Stimulated activated CD8-positive, alpha-beta memory T cell treated with anti-CD3 and anti-CD28 coated beads, Interleukin-4, amount 100 ng/mL, for 24 hours (primary cell): Measurements from ENCODE around the gene GALNT9.
"Not testable (repeated sequence)": the region's sequence is repeated elsewhere in the genome, so short reads cannot be mapped to it uniquely, and the experiment has no call there.

Source experiments
- DNase-seq: peaks from one replicate; pipeline ENCODE4 v3.0.0-alpha.2; 2020; ENCODE audit warnings: low read depth

GALNT9 gene

GRCh38 chr12:132230381-132230780 lies 99.0 kb downstream of the GALNT9 start:
- no peak for DNase-seq

DNA sequence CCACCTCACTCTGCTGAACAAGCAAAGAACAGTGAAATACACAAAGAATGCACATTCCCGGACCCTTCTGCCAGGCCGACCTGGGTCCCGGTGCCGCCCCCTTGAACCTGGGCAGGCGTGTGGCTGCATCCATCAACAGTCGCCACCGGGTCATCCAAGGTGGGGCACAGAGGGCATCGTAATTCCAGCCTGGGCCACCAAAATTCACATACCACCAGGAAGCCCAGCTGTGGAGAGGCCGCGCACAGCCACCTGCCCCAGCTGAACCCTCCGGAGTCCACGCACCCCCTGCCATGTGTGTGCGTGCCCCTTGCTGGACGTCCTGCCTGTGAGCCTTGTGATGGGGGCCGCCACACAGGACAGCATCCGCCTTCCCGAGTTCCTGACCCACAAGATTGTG lies 99.5 kb downstream of the GALNT9 start:
- no peak for DNase-seq

DNA sequence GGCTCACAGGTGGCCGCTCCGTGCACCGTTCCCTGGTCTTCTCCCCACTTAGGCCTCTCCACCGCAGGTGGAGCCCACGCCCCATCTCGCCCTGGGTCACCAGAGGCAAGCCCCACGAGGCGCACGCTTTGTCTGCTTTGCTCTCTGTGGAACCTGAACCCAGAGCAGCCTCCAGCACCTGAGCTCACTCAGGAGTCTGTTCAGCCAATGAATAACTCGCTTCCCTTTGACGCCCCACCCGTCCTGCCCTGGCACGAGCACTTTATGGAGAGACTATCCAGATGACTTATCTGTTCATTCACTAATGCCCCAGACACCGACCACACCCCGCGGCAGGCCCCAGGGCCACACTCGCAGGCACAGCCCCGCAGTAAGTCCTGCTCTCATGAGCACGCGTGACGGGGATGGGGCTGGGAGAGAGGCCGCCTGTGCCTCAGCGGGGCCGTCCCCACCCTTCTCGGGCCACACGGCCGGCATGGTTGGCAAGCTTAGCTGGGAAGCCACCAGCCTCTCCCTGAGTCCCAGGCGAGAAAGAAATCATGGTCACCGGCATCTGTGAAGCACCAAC lies 100.1 kb downstream of the GALNT9 start:
- no peak for DNase-seq

GRCh38 chr12:132228476-132229192 lies 100.8 kb downstream of the GALNT9 start:
- no peak for DNase-seq

DNA sequence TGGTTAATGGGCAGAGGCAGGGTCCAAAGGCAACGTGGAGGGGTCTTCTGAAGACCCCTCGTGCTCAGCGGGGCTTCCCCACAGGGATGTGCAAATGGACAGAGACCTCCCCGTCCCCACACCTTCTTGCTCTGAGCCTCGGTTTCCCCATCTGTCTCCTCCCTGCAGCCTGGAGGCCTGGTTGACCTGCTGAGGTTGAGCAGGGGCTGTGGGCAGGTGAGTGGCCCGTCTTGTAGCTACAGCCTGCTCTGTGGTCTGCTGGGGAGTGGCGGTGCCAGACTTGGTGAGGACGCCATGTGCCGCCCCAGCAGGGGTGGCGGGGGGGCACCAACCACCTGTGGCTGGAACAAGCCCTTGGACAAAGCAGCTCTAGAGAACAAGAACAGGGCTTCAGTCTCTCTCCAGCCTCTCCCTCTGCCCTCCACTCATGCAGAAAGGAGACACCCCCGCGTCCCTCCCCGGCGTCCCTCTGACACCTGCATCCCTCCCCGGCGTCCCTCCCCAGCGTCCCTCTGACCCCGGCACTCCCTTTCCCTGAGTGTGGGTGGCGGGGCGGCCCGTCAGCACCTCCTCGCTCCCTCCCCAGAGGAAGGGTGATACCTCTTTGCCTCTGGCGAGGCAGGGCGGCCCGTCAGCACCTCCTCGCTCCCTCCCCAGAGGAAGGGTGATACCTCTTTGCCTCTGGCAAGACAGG lies 101.5 kb downstream of the GALNT9 start:
- DNase-seq, result no peak

GRCh38 chr12:132227118-132227517 lies 102.3 kb downstream of the GALNT9 start:
- no peak for DNase-seq

DNA sequence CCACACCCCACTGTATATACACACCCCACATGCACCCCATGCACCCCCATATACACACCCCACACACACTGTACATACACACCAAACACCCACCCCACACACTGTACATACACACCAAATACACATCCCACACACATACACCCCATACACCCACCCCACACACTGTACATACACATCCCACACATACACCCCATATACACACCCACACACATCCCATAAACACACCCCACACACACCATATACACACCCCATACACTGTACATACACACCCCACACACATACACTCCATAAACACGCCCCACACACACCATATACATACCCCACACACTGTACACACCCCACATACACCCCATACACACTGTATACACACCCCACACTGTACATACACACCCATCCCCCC lies 102.8 kb downstream of the GALNT9 start:
- no peak for DNase-seq

DNA sequence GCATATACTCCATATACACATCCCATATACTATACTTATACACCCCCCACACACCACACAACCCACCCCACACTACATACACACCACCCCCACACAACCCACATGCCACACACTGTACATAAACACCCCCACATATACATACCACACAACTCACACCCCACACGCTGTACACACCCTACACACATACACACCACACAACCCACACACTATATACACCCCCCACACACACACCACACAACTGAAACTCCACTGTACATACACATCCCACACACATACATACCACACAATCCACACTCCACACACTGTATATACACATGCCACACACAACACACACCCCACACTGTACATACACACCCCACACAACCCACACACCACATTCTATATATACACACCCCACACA lies 104.2 kb downstream of the GALNT9 start:
- DNase-seq, result no peak

- no peak for DNase-seq
Observed at GRCh38 chr12:132224484-132224883, 104.9 kb downstream of the GALNT9 start.

DNA sequence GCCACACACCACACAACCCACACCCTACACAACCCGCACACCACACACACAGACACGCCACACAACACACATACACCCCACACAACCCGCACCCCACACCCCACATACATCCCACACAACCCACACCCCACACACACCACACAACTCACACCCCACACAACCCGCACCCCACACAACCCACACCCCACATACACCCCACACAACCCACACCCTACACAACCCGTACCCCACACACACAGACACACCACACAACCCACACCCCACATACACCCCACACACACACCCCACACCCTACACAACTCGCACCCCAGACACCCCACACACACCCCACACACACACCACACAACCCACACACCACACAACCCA lies 106.6 kb downstream of the GALNT9 start:
- DNase-seq, result no peak

GRCh38 chr12:132222096-132222807 lies 107.1 kb downstream of the GALNT9 start:
- no peak for DNase-seq

DNA sequence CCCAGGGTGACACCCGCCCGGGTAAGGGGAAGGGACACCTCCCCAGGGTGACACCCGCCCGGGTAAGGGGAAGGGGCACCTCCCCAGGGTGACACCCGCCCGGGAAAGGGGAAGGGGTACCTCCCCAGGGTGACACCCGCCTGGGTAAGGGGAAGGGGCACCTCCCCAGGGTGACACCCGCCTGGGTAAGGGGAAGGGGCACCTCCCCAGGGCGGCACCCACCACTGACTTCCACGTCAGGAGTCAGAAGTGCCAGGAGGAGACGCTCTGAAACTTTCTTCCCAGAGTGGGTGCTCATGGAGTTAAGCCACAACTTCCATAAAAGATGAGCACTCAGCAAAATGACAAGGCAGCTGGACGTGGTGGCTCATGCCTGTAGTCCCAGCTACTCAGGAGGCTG lies 109.6 kb downstream of the GALNT9 start:
- DNase-seq, result not testable (repeated sequence)

DNA sequence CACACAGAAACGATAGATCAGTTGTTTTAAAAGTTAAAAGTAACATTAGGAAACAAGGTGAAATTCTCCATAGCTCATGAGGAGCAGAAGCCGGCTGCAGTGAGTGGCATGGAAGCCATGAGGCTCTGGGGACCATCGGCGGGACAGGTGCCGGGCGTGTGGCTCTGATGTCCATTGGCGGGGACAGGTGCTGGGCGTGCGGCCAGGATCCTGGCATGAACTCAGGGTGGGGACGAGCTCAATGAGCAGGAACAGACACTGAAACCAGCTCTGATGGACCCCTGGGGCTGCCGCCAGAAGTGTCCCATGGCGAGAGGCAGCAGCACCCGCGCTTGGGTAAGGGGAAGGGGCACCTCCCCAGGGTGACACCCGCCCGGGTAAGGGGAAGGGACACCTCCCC lies 110.1 kb downstream of the GALNT9 start:
- DNase-seq, result no peak

DNA sequence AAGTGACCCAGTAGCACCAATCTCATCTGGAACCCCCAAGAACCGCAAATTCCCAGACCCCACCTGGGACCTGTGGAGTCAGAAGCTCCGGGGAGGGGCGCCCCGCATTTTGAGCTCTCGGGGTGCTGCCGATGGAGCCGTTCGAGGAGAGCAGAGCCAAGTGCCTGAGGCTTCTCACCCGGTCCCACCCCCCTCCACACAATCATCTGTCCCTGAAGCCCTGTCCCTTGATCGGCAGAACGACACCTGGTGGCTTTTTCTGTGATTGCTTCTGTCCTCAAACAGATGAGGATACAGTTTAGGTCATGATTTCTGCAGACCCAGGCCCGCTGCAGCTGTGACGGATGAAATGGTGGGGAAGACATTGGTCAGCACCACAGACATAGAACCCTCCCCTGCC lies 110.5 kb downstream of the GALNT9 start:
- DNase-seq, result no peak

- DNase-seq, result no peak
Observed at GRCh38 chr12:132218527-132218875, 110.9 kb downstream of the GALNT9 start.

GRCh38 chr12:132217800-132218526 lies 111.4 kb downstream of the GALNT9 start:
- DNase-seq, result no peak

GRCh38 chr12:132217371-132217770 lies 112.0 kb downstream of the GALNT9 start:
- DNase-seq, result no peak

DNA sequence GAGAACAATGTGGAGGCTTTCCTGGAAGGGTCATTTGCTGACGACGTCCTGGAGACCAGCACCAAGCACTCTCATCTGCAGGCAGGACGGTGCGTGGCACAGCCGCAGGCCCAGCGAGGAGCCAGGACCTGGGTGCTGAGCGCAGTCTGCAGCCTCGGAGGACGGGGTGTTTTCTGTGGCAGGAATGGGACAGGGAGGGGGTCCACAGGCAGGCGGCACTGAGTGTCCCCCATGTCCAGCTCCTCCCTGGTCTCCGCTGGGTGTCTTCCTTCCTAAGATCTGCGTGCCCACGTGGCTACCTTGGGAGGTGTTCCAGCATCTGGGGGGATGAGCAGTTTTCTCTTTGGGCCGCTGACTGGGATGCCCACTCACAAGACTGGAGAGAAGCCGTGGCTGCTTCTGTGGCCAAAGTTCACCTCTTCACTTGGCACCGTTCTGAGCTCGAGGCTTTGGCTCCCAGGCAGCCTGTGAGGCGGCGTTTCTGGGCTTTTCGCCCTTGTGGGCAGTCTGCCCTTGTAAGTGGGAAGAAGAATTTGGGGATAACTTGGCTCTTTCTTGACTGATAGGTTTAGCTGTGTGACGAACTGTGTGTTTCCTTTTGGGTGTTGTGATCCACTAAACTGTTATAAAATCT lies 112.9 kb downstream of the GALNT9 start:
- DNase-seq, result no peak

DNA sequence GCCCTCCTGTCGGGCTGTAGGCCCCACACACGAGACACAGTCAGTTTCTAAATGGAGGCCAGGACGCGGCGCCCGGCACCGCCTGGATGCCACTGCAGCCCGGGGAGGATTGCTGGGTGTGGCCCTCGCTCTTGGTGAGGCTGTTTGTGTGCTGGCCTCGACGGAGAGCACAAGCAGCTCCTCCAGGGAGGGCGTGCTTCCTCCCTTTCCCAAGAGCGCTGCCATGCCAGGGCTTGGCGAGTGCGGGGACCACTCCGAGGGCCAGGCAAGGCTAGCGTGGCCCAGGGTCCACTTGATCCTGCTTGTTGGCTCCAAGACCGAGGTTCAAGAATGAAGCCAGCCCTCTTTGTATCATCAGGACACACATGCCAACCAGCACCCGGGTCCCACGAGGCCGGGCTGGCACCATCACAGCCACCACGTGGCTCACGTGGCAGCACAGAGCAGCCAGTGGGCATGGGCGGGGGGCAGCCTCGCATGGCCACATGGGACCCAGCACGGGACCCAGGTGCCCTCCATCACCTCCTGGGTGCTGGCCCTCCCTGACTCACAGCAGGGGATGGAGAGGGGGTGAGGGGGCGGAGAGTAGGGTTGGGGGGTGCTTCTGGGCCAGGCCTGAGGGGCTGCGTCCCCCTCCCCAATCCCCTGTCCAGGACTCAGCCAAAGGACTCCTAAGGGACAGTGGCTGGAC lies 113.9 kb downstream of the GALNT9 start:
- no peak for DNase-seq

GRCh38 chr12:132214891-132215290 lies 114.5 kb downstream of the GALNT9 start:
- no peak for DNase-seq

- DNase-seq, result no peak
Observed at GRCh38 chr12:132214161-132214476, 115.3 kb downstream of the GALNT9 start.
